H9 (cell line): Measurements from ENCODE around the gene AFF1. TPM values are rescaled to one million over a fixed set of nuclear protein-coding genes. Genes with fewer than 3 reads are reported as not detected.
A peak's percentile ranks its signal among the peaks of the same experiment; 100 is the strongest.

Experiments used
- DNase-seq: peaks from one replicate; pipeline ENCODE4 v3.0.0-alpha.2; 2017
- H2AFZ ChIP-seq: one replicate; pipeline ENCODE4 v1.6.1; 2013; ENCODE audit warnings: mild to moderate bottlenecking, low read length, control low read depth, moderate library complexity
- H2AK5ac ChIP-seq: 2 replicates; pipeline ENCODE4 v1.6.1; 2013; ENCODE audit warnings: low read length, control low read depth, mixed read lengths; ENCODE audit not compliant: insufficient read length
- H2BK120ac ChIP-seq: one replicate; pipeline ENCODE4 v1.6.1; 2013; ENCODE audit warnings: low read depth, mild to moderate bottlenecking, low read length, control low read depth, inconsistent platforms; ENCODE audit not compliant: poor library complexity, severe bottlenecking
- H2BK12ac ChIP-seq: 2 replicates; pipeline ENCODE4 v1.6.1; 2013; ENCODE audit warnings: low read length, control low read depth, mixed read lengths, low read depth; ENCODE audit not compliant: insufficient read length
- H2BK15ac ChIP-seq: 2 replicates; pipeline ENCODE4 v1.6.1; 2013; ENCODE audit warnings: low read depth, low read length, control low read depth
- H2BK20ac ChIP-seq: one replicate; pipeline ENCODE4 v1.6.1; 2013; ENCODE audit warnings: low read depth, mild to moderate bottlenecking, low read length, control low read depth, inconsistent platforms; ENCODE audit not compliant: poor library complexity, severe bottlenecking
- H2BK5ac ChIP-seq: 2 replicates; pipeline ENCODE4 v1.6.1; 2013; ENCODE audit warnings: low read length, control low read depth, mixed read lengths; ENCODE audit not compliant: insufficient read length
- H3K14ac ChIP-seq: 2 replicates; pipeline ENCODE4 v1.6.1; 2013; ENCODE audit warnings: low read length, control low read depth; ENCODE audit not compliant: insufficient read depth
- H3K18ac ChIP-seq: 2 replicates; pipeline ENCODE4 v1.6.1; 2013; ENCODE audit warnings: low read depth, mild to moderate bottlenecking, mixed read lengths, low read length, control low read depth; ENCODE audit not compliant: insufficient read length
- H3K23ac ChIP-seq: 2 replicates; pipeline ENCODE4 v1.6.1; 2013; ENCODE audit warnings: low read length, control low read depth, mixed read lengths, low read depth; ENCODE audit not compliant: insufficient read length
- H3K23me2 ChIP-seq: 2 replicates; pipeline ENCODE4 v1.6.1; 2013; ENCODE audit warnings: low read depth, mild to moderate bottlenecking, mixed read lengths, low read length, control low read depth; ENCODE audit not compliant: insufficient read length, poor library complexity, severe bottlenecking
- H3K27ac ChIP-seq: 2 replicates; pipeline ENCODE4 v1.5.1; 2013; ENCODE audit warnings: low read length, control low read depth, mixed read lengths, low read depth; ENCODE audit not compliant: insufficient read length
- H3K27me3 ChIP-seq: 2 replicates; pipeline ENCODE4 v1.6.1; 2013; ENCODE audit warnings: low read length, control low read depth, inconsistent platforms; ENCODE audit not compliant: insufficient read depth
- H3K4ac ChIP-seq: 2 replicates; pipeline ENCODE4 v1.6.1; 2013; ENCODE audit warnings: low read depth, mild to moderate bottlenecking, control low read depth, inconsistent platforms, low read length, moderate library complexity
- H3K4me1 ChIP-seq: 2 replicates; pipeline ENCODE4 v1.6.1; 2013; ENCODE audit warnings: low read length, control low read depth, inconsistent platforms; ENCODE audit not compliant: insufficient read depth
- H3K4me2 ChIP-seq: 2 replicates; pipeline ENCODE4 v1.6.1; 2013; ENCODE audit warnings: low read length, control low read depth, mixed read lengths; ENCODE audit not compliant: insufficient read length, insufficient read depth
- H3K56ac ChIP-seq: 2 replicates; pipeline ENCODE4 v1.6.1; 2013; ENCODE audit warnings: low read depth, mild to moderate bottlenecking, mixed read lengths, low read length, control low read depth; ENCODE audit not compliant: insufficient read length
- H3K79me1 ChIP-seq: 2 replicates; pipeline ENCODE4 v1.6.1; 2013; ENCODE audit warnings: low read depth, mild to moderate bottlenecking, moderate library complexity, low read length, control low read depth, inconsistent platforms; ENCODE audit not compliant: insufficient read depth, poor library complexity, severe bottlenecking
- H3K79me2 ChIP-seq: 2 replicates; pipeline ENCODE4 v1.6.1; 2013; ENCODE audit warnings: low read length, control low read depth, inconsistent platforms; ENCODE audit not compliant: insufficient read depth
- H3K9ac ChIP-seq: 2 replicates; pipeline ENCODE4 v1.6.1; 2013; ENCODE audit warnings: low read length, control low read depth, mixed read lengths; ENCODE audit not compliant: insufficient read length; ENCODE audit errors: extremely low read depth
- H3K9me3 ChIP-seq: one replicate; pipeline ENCODE4 v1.6.1; 2013; ENCODE audit warnings: low read depth, low read length, inconsistent platforms; ENCODE audit not compliant: control insufficient read depth
- H3T11ph ChIP-seq: one replicate; pipeline ENCODE4 v1.6.1; 2013; ENCODE audit warnings: mild to moderate bottlenecking, low read length, control low read depth, inconsistent platforms
- H4K20me1 ChIP-seq: one replicate; pipeline ENCODE4 v1.6.1; 2013; ENCODE audit not compliant: control insufficient read depth, insufficient read length, insufficient read depth
- H4K5ac ChIP-seq: 2 replicates; pipeline ENCODE4 v1.6.1; 2013; ENCODE audit warnings: low read depth, mild to moderate bottlenecking, mixed read lengths, low read length, control low read depth; ENCODE audit not compliant: insufficient read length
- H4K8ac ChIP-seq: replicated peaks from 2 replicates; pipeline ENCODE4 v1.6.1; 2013; ENCODE audit warnings: low read length, control low read depth, mixed read lengths, low read depth; ENCODE audit not compliant: insufficient read length
- H4K91ac ChIP-seq: 2 replicates; pipeline ENCODE4 v1.6.1; 2013; ENCODE audit warnings: low read depth, mild to moderate bottlenecking, moderate library complexity, mixed read lengths, low read length, control low read depth; ENCODE audit not compliant: insufficient read length
- H3K27ac Mint-ChIP-seq, 3 experiments: 2 replicates in 2 of 3; 3 replicates in 1 of 3; pipeline ENCODE4 v1.8.0; 2020 to 2021; ENCODE audit warnings: mixed read lengths in 3 of 3, mild to moderate bottlenecking in 1 of 3, moderate library complexity in 1 of 3
- H3K27me3 Mint-ChIP-seq: 2 replicates; pipeline ENCODE4 v1.8.0; 2021; ENCODE audit warnings: low read depth, mild to moderate bottlenecking, moderate library complexity, mixed read lengths
- H3K36me3 Mint-ChIP-seq, 3 experiments: 2 replicates in 2 of 3; 3 replicates in 1 of 3; pipeline ENCODE4 v1.8.0; 2020 to 2021; ENCODE audit warnings: low read depth in 3 of 3, mixed read lengths in 3 of 3; ENCODE audit not compliant: insufficient read depth in 1 of 3
- H3K4me1 Mint-ChIP-seq, 2 experiments: 2 replicates each; pipeline ENCODE4 v1.8.0; 2020; ENCODE audit warnings: mixed read lengths in 2 of 2
- H3K4me3 Mint-ChIP-seq, 2 experiments: 2 replicates in 1 of 2; 3 replicates in 1 of 2; pipeline ENCODE4 v1.8.0; 2020 to 2021; ENCODE audit warnings: mild to moderate bottlenecking in 2 of 2, mixed read lengths in 2 of 2, moderate library complexity in 1 of 2
- H3K9me3 Mint-ChIP-seq, 2 experiments: 2 replicates in 1 of 2; 3 replicates in 1 of 2; pipeline ENCODE4 v1.8.0; 2020; ENCODE audit warnings: mild to moderate bottlenecking in 2 of 2, mixed read lengths in 2 of 2, moderate library complexity in 1 of 2
- CTCF ChIP-seq: fragments of 200-600 bp; sonication (generic); conservative IDR thresholded peaks from 3 replicates; pipeline ENCODE4 v1.8.0; 2021; ENCODE audit warnings: antibody characterized with exemption, mild to moderate bottlenecking
- WGBS: extraction: QIAGEN DNeasy Blood & Tissue Kit; methylation state at CpG from one replicate; pipeline ENCODE4 v1.1.7; 2013; ENCODE audit warnings: missing lambda C conversion rate, low lambda C conversion rate, mixed read lengths; ENCODE audit not compliant: insufficient read length; ENCODE audit errors: extremely low coverage; 5-methylcytosine and 5-hydroxymethylcytosine counted together
- total RNA-seq: library from RNA; stranded (reverse); gene quantifications from 2 replicates; pipeline ENCODE4 v1.2.1, GENCODE V29; 2021

AFF1 gene
- total RNA-seq, 1 experiment from 2014 or later, result 74.5 TPM

GRCh38 chr4:86901864-86902263 is 32.9 kb upstream of the AFF1 start:
- Mint-ChIP-seq H3K36me3 (peaks cover 2 to 5% (median 3%) of the 10 kb centered on the region in 3 experiments; a peak in 4 of 7 replicates), H3K27ac (peak overlapping the region in 1 of 3 experiments; percentile 78; a peak in 2 of 7 replicates), H3K9me3 (peaks cover 0 to 3% of the 10 kb centered on the region in 2 experiments; a peak in 2 of 5 replicates), H3K4me3 (no peak overlapping the region), H3K4me1 (no peaks in the 10 kb centered on the region), H3K27me3 (no peaks in the 10 kb centered on the region)
- H3K23ac ChIP-seq, result no peak overlapping the region
- no peak for TF ChIP-seq CTCF
- no CpG with 5 or more reads among the region's 3 CpGs for WGBS
- no peak overlapping the region for H4K91ac ChIP-seq
- H3K18ac ChIP-seq, result no peak overlapping the region
- H3K27ac ChIP-seq, result no peak overlapping the region
- H2BK5ac ChIP-seq, result no peak overlapping the region
- H2AK5ac ChIP-seq, result no peak overlapping the region
- no peak overlapping the region for H4K5ac ChIP-seq
- H3K9me3 ChIP-seq, result no peaks in the 10 kb centered on the region
- no peaks in the 10 kb centered on the region for H3K79me2 ChIP-seq
- no peaks in the 10 kb centered on the region for H3K27me3 ChIP-seq
- no peak overlapping the region for H2BK120ac ChIP-seq
- H3K9ac ChIP-seq, result no peak overlapping the region
- no peak overlapping the region for H3K4me2 ChIP-seq
- DNase-seq, result no peak
- H3T11ph ChIP-seq, result no peak overlapping the region
- no peaks in the 10 kb centered on the region for H3K79me1 ChIP-seq
- no peak overlapping the region for H4K8ac ChIP-seq
- no peaks in the 10 kb centered on the region for H4K20me1 ChIP-seq
- no peak overlapping the region for H3K56ac ChIP-seq
- no peak overlapping the region for H2BK12ac ChIP-seq
- H3K4ac ChIP-seq, result no peak overlapping the region
- no peaks in the 10 kb centered on the region for H3K4me1 ChIP-seq
- no peak overlapping the region for H2AFZ ChIP-seq
- H2BK15ac ChIP-seq, result no peak overlapping the region
- H3K14ac ChIP-seq, result no peak overlapping the region
- H2BK20ac ChIP-seq, result no peak overlapping the region
- no peaks in the 10 kb centered on the region for H3K23me2 ChIP-seq
